GM12872 (cell line): ENCODE measurements around the gene PRDX1.

Experiments used
- CTCF ChIP-seq: IDR thresholded peaks from 3 replicates; pipeline ENCODE4 v1.5.1; 2011; ENCODE audit warnings: low read depth, mild to moderate bottlenecking, low read length, moderate library complexity; ENCODE audit not compliant: insufficient read depth

The PRDX1 gene

GRCh38 chr1:45531873-45532272, 10.2 kb upstream of the PRDX1 start:
- no peak for TF ChIP-seq CTCF

- TF ChIP-seq CTCF = no peak
These were observed 9.0 kb upstream of the PRDX1 start for GRCh38 chr1:45530632-45531135.

- no peak for TF ChIP-seq CTCF
These were observed 4.5 kb upstream of the PRDX1 start for GRCh38 chr1:45526135-45526644.

GRCh38 chr1:45522324-45523104, 830 bp upstream of the PRDX1 start:
- TF ChIP-seq CTCF = no peak

- no peak for TF ChIP-seq CTCF
These were observed 2.8 kb downstream of the PRDX1 start for GRCh38 chr1:45518910-45519309.

- TF ChIP-seq CTCF = no peak
These were observed 5.2 kb downstream of the PRDX1 start for GRCh38 chr1:45516465-45516864.

GRCh38 chr1:45516036-45516435, 5.6 kb downstream of the PRDX1 start:
- no peak for TF ChIP-seq CTCF
